Measurements from ENCODE around the gene CLDN10. TPM values are rescaled to one million over a fixed set of nuclear protein-coding genes. Genes with fewer than 3 reads are reported as not detected.

The CLDN10 gene
- total RNA-seq, 1 donor from 2014 or later: 0.76 TPM

DNA sequence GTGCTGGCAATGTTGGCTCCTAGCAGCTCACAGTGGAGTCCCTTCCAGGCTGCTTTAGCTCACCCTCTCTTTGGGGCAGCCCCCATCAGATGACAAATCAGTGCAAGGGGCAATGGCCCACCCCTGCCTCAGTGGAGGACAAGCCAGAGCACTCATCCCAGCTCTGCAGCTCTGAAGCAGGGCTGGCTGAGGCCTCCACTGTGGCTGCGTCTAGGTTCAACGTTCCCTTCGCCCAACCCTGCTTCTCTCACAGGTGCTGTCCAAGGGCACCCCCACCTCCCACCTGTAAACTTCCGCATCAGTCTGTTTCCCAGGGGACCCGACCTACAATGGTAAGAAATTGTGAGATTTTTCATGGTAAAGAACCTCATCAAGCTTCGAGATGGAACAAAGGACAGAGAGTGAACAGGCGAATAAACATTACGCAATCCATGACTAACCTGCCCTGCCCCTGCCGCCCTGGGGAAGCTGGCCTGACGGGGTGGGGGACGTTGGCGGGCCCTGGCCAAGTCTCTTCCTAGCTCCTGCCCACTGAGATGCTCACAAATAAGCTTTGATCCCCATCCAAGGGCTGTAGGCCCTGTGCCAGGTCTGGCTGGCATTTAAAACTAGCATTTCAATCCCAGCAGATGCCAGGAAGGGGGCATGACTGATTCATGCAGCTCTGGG is 51.5 kb downstream of the CLDN10 start:
- peak; percentile 92 for ATAC-seq

DNA sequence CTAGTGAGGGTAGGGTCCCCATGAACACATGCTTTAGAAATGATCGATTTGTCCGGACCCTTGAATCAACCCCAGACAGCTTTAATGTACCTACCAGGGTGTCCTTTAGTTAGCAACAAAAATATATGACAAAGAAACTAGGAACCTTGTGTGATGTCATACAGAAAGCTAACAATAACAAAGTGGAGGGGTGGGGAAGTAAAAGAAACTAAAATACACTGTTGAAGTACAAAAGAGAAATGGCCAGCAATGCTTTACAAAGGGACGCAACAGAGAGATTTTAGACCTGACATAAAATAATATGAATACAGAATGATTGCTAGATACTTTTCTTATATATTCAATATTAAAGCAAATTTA is 52.0 kb downstream of the CLDN10 start:
- ATAC-seq: peak; percentile 29

DNA sequence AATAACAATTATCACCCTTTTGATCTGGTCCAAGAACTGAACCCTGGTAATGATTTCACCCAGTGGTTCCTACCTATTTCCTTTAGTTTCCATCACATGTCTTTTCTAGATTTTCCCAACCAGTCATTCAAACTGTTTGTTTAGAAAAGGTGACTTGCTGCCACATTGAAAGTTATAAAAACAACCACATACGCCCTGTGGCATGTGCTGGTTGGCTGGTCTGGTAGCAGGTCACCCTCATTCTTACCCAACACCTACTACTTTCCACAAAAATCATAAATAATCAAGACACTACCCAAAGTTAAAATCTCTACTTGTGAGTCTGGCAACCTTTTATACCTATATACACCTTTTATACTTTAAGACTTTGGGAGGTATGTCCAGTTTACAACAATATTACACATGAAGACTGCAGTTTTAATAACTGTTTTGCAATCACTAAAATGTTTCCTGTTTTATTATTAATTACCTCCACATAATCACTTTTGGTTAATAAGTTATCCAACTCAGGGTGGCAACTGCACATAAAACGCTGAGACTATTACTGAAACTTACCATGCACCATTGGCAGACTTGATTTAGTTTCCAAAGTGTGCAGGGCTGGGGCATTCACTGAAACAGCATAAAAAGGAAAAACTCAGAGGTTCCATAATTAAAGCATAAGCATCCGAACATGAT is 53.1 kb downstream of the CLDN10 start:
- ATAC-seq: no peak

DNA sequence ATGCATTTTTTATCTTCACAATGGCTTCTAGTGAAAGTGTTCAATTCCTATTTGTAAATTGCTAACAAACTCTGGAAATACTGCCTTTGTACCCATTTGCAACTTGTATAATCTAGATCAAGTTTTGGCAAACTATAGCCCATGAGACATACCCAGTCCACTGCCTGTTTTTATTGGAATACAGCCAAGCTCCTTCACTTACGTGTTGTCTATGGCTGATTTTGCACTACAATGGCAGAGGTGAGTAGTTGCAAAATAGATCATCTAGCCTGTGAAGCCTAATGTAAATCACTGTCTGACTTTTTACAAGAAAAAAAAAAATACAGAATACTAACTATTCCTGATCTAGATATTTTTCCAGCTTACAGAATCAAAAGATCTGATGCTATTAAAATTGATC is 54.8 kb downstream of the CLDN10 start:
- peak; percentile 76 for ATAC-seq

DNA sequence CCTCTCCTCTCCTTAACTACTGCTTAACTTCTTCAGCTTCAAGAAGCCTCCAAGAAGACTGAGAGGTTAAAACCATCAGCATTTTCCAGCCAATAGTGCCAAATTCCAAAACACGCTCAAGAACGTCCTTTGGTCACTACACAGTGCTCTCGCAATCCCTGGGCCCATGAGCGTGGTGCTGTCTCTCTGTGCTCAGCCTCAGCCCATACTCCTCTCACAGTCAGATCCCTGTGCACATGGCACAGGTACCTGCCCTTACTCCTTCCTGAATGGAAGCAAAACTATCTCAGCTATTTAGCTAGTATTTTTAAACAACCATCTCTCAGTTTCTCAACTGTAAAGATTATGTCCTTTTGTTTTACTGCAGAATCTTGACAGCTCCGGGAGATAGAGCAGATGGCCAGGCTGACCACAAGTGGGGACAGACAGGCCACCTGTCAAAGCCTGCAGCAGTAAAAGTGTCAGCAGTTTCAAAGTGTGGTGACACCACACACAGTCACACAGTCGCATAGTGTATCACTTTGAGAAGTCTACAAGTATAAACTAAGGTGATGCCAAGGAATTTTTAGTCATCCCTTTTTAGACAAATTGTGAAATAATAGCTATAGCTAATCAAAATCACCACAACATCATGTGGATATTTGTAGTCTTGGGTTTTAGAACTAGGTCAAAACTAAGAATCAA is 56.3 kb downstream of the CLDN10 start:
- no peak for ATAC-seq

DNA sequence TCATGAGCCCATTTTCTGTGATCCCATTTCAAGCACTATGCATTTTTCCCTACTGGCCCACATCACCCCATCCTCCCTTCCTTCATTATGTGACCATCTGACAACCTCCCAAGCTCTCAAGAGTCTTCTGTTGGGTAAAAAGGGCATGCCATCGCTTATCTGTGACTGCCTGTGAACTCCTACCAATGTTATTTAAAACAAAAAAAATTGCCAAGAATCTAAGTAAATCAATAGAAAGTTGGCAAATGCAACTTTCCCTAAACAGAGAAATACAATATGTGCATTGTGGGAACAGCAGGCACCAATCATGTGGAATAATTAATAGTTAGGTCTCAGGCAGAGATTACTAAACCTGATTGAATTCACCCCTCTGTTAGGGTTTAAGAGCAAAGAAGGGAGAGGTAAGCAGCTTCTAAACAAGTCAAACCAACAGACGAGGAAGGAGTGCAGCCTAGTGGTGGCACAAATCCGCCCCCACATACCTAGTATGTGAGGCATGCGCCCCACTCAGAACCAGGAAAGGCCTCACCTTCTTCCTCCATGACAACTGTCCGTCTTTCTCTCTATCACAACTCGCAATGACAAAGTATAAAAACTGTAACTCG is 62.2 kb downstream of the CLDN10 start:
- ATAC-seq: peak; percentile 74

DNA sequence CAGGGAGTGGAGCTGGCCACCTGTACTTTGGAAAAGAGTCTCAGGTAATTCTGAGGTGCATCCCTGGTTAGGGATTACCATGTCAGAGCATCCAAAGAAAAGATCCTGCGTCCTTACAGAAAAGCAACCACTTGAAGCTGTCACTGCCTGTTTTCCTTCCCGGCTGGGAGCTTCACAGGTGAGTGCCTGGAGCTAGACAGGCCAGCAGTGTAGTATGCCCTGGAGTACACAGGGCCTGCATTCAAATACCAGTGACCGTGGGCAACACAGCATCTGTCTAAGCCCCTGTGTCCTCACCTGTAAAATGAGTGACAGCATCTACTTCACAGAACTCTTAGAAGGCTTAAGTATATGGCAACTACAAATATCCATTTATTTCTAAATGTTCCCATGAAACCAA is 63.0 kb downstream of the CLDN10 start:
- no peak for ATAC-seq

DNA sequence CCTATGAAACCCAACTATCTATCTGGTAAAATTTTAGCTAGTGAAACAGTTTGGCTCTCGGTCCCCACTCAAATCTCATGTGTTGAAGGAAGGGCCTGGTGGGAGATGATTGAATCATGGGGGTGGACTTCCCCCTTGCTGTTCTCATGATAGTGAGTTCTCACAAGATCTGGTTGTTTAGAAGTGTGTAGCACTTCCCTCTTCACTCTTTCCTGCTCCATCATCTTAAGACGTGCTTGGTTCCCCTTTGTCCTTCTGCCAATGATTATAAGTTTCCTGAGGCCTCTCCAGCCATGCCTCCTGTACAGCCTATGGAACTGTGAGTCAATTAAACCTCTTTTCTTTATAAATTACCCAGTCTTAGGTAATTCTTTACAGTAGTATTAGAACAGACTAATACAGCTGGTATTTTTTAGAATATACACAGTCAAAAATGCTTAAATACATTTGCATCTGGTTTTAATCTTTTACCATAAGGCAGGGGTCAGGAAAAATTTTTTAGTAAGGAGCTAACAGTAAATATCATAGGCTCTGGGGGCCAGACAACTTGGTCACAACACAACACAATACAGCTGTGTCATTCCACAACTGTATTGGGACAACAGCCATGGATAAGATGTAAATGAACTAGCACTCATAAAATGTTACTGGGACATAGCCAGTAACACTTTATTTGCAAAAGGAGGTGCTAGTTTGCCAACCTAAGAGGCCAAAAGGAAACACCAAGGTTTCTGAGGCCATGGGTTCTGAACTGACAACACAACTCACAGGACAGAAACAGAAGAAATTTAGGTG is 67.7 kb downstream of the CLDN10 start:
- ATAC-seq: no peak

DNA sequence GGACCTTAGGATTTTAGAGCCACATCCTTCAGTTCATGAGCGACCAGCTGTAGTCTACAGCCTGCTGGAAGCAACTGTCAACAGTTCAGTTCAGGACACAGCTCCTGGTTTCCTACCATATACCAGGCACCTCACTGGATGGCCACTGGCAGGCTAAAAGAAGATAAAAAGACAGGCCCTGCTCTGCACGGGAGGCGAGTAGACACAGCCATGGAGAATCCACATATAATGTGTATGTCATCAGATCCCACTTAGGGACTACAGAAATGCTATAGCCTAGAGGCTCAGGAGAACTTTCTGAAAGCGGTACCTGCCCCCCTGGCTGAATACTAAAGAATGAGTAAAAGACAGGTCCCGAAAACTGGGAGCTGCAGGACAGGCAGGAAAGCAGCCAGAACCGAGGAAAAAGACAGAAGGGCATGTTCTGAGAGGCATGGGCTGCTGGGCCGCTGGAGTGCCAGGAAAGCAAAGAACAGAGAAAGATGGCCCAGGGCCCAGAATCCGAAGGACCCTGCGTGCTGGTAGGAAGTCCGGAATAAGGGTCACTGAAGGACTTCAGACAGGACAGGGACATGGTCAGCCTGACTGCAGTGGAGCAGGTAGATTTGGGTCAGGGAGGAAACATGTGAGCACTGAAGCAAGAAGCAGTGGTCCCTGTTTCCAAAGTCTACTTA is 68.4 kb downstream of the CLDN10 start:
- ATAC-seq: no peak

DNA sequence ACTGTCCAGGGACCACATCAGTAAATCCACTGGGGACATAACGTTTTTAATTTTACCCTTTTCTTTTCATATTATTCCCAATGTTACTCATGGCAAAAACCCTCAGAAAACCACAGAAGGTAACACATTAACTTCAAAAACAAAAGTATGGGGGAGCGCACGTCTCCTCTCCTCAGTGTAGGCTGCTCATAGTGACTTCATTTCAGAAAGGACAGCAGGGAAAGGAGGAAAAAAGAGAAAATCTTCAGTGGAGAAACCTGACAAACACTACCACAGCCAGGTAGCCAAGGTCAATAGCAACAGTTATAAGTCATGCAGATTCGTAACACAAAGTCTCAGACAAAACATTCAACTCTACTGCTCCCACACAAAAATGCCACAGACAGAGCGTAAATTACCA is 70.6 kb downstream of the CLDN10 start:
- ATAC-seq: no peak

DNA sequence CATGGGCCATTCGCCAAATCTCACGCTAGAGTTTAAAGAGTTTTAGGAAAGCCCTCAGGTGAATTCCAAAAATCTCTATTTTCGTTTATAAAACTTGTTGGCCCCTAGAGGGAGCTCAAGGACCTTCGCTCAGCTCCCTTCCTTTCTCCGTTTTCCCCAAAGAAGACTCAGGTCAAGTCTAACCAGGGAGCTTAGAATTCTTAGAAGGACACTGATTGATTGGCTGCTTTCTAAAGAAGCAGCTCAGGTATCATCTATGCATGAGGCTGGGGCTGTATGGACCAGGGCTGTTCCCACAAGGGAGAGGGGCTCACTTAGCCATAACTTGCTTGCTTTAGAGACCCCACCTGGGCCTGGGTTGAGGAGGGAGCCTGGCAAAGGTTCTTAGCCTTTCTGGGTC is 71.5 kb downstream of the CLDN10 start:
- peak; percentile 62 for ATAC-seq

DNA sequence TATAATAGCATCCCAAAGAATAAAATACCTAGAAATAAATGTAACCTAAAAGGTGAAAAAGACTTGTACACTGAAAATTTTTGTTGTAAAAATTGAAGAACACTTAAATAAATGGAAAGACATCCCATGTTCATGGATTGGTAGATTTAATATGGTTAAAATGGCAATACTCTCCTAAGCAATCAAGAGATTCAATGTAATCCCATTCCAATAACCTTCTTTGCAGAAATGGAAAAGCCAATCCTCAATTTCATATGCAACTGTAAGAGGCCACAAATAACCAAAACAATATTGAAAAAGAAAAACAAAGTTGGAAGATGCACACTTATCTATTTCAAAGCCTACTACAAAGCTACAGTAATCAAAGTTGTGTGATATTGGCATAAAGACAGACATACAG is 74.2 kb downstream of the CLDN10 start:
- no peak for ATAC-seq

DNA sequence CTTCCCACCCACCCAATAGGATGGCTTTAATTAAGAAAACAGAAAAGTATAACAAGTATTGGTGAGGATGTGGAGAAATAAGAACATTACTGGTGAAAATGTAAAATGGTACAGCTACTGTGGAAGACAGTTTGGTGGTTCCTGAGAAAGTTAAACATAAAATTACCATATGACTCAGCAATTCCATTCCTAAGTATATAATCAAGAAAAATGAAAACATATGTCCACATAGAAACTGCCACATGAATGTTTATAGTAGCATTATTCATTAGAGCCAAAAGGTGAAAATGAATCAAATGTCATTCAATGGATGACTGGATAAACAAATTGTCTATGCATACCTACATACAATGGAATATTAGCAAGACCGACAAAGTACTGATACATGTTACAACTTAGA is 75.1 kb downstream of the CLDN10 start:
- no peak for ATAC-seq

DNA sequence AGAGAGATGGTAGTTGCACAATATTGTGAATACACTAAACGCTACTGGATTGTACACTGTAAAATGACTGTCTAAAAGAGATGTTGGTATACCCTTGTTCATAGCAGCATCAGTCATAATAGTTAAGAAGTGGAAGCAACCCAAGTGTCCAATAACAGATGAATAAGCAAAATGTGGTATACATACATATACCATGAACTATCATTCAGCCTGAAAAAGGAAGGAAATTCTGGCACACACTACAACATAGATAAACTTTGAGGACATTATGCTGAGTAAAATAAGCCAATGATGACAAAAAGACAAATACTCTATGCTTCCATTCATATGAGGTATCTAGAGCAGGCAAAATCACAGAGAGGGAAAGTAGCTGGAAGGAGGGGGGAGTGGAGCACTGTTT is 76.0 kb downstream of the CLDN10 start:
- no peak for ATAC-seq

DNA sequence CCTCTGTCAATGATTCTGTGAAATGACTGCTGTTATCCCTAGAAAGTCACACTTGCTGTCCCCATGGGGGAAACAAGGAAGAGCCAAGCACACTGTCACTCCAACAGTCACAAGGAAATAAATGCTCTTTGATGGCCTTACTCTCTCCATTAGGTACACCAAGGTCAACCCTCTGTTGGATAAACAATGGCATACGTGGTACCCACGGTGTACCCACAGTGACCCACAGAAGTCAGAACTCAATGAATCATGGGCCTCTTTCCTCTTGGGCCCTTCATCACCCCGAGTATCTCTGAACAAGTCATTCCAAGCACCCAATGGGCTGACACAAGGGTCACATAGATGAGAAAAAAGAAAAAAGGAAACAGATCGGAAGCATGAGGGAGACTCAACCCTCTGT is 76.6 kb downstream of the CLDN10 start:
- no peak for ATAC-seq

Other genes with a start within 250 kb of the CLDN10 start
- gene DZIP1, start 92.0 kb downstream of the CLDN10 start, total RNA-seq: 5.4 TPM
- 19.6 TPM for gene DNAJC3, start 124.4 kb downstream of the CLDN10 start, total RNA-seq

Data from esophagus mucosa (tissue), 1 donor.